H1 (cell line): ENCODE results near the gene CD81. TPM values are rescaled to one million over a fixed set of nuclear protein-coding genes. Genes with fewer than 3 reads are reported as not detected.

ENCODE experiments used
- CTBP2 ChIP-seq: IDR thresholded peaks from 2 replicates; pipeline ENCODE4 v1.7.0; 2011; ENCODE audit warnings: borderline replicate concordance, mild to moderate bottlenecking, moderate library complexity, mixed read lengths, low read length; ENCODE audit not compliant: insufficient read depth, insufficient read length
- EP300 ChIP-seq, 2 experiments: IDR thresholded peaks; 1 replicate in 1 of 2; 2 replicates in 1 of 2; pipeline ENCODE4 v1.6.1; 2011 to 2012; ENCODE audit warnings: low read depth in 2 of 2, low read length in 2 of 2, mild to moderate bottlenecking in 2 of 2, borderline replicate concordance in 1 of 2, inconsistent platforms in 1 of 2, moderate library complexity in 1 of 2
- GABPA ChIP-seq: IDR thresholded peaks from 2 replicates; pipeline ENCODE4 v1.6.1; 2011; ENCODE audit warnings: mild to moderate bottlenecking, low read length, moderate library complexity, borderline replicate concordance; ENCODE audit not compliant: insufficient read depth
- RFX5 ChIP-seq: IDR thresholded peaks from 2 replicates; pipeline ENCODE4 v1.6.1; 2011; ENCODE audit warnings: low read depth, low read length, improper control_type of control experiment, borderline replicate concordance
- RNF2 ChIP-seq: fragments of 200-900, 300-1000 bp; sonication (generic); IDR thresholded peaks from 2 replicates; pipeline ENCODE4 v1.7.1; 2016; ENCODE audit warnings: borderline replicate concordance, low read depth, mild to moderate bottlenecking, antibody characterized with exemption, low read length; ENCODE audit not compliant: poor library complexity, severe bottlenecking; ENCODE audit errors: missing control alignments
- SP1 ChIP-seq: IDR thresholded peaks from 2 replicates; pipeline ENCODE4 v1.6.1; 2011; ENCODE audit warnings: low read depth, low read length
- TCF12 ChIP-seq: IDR thresholded peaks from 2 replicates; pipeline ENCODE4 v1.6.1; 2011; ENCODE audit warnings: low read depth, mild to moderate bottlenecking, low read length
- polyA plus RNA-seq, 7 experiments: library from polyadenylated mRNA; depleted of rRNA in 3 of 7; stranded (reverse) in 5 of 7; unstranded in 2 of 7; fragments of >200 nt in 5 of 7; fragments of 200-250 nt in 2 of 7; gene quantifications; 1 replicate in 5 of 7; 2 replicates in 1 of 7; 4 replicates in 1 of 7; pipeline versions ENCODE4 v1.2.1 to v1.2.3, GENCODE V29; 2011 to 2013; ENCODE audit warnings: missing spikeins in 2 of 7, mixed read lengths in 2 of 7
- total RNA-seq: library from RNA; stranded (reverse); fragmentation: NEBNext Ultra II Directional; extraction: Animal tissue kit (Norgen Biotek cat#: 25700); gene quantifications from 2 replicates; pipeline ENCODE4 v1.2.1, GENCODE V29; 2021

The CD81 gene
- total and polyA plus RNA-seq, 2 of the 8 experiments (the other 6 are each of a cell fraction or from before 2014, with no cell fraction given): 238 to 309 TPM

DNA sequence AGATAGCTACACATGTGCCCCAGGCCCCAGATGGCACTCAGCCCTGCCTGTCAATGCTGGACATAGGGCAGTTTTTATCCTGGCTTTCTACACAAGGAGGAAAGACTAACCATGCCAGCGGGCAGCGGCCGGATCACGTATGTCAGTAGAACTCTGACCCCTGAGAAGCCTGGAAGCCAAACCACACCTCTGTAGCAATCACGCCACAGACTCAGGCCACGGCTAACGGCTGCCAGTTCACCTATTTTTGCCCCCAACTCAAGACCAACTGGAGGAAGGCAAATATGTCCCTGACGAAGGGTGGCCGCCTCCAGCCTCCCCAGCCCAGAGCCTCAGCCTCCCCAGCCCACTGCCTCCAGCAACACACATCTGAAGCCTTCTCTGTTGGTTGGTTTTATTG, 7.2 kb upstream of the CD81 start (continued):
- TF ChIP-seq TCF12: no peak
- no peak for TF ChIP-seq RFX5
- TF ChIP-seq EP300 (IDR thresholded peaks at IDR 0.05; ENCODE audit: borderline replicate concordance in 1 of 2, low read depth in 2 of 2, low read length in 2 of 2): no peak
- TF ChIP-seq RNF2: no peak
- no peak for TF ChIP-seq CTBP2
- TF ChIP-seq GABPA: no peak
- no peak for TF ChIP-seq SP1
